ENCODE results near the gene ZRSR2.

ZRSR2 gene

DNA sequence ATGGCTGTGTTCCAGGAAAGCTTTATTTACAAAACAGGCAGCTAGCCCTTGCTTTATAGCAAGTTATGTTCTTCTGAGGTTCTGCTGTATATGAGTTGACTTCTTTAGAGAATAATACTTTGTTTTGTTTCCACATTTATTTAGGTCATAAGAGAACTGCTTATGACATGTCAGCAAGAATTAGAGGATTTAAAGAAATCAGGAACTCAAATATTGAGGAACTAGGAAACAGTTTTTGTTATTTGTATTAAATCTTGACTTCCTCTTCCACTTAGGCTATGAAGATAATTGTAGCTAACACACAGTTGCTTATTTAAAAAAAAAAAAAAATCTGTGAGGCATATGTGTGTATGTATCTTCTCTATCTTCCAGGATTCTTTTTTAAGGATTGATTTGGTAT, 14.3 kb downstream of the ZRSR2 start:
- TF ChIP-seq, protein P1, sequence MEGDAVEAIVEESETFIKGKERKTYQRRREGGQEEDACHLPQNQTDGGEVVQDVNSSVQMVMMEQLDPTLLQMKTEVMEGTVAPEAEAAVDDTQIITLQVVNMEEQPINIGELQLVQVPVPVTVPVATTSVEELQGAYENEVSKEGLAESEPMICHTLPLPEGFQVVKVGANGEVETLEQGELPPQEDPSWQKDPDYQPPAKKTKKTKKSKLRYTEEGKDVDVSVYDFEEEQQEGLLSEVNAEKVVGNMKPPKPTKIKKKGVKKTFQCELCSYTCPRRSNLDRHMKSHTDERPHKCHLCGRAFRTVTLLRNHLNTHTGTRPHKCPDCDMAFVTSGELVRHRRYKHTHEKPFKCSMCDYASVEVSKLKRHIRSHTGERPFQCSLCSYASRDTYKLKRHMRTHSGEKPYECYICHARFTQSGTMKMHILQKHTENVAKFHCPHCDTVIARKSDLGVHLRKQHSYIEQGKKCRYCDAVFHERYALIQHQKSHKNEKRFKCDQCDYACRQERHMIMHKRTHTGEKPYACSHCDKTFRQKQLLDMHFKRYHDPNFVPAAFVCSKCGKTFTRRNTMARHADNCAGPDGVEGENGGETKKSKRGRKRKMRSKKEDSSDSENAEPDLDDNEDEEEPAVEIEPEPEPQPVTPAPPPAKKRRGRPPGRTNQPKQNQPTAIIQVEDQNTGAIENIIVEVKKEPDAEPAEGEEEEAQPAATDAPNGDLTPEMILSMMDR (IDR thresholded peaks at IDR 0.05): no peak
- H3K4me3 ChIP-seq: no peak overlapping the region
- no peak overlapping the region for H3K27ac ChIP-seq
- DNase-seq (ENCODE audit: low spot score): no peak

DNA sequence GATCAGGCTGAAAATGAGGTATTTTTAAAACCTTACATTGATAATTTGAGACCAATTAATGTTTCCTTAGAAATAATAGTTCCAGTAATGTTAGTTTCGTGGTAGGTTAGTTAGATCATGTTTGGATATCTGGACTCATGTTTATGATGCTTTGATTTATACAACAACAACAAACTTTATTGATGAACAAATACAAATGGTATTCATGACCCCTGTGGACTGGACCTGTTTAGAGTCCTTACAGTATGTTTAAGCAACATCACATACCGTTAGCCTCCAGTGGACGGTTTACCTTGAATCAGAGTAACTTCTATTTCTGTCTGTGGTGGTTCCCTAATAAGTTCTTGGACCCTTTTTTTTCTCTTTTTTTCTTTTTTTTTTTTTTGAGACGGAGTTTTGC, 18.0 kb downstream of the ZRSR2 start:
- Histone ChIP-seq H3K27ac (no peak overlapping the region), H3K4me3 (no peak overlapping the region)
- no peak for DNase-seq (ENCODE audit: low spot score)
- TF ChIP-seq, protein P1 (IDR thresholded peaks at IDR 0.05): no peak

DNA sequence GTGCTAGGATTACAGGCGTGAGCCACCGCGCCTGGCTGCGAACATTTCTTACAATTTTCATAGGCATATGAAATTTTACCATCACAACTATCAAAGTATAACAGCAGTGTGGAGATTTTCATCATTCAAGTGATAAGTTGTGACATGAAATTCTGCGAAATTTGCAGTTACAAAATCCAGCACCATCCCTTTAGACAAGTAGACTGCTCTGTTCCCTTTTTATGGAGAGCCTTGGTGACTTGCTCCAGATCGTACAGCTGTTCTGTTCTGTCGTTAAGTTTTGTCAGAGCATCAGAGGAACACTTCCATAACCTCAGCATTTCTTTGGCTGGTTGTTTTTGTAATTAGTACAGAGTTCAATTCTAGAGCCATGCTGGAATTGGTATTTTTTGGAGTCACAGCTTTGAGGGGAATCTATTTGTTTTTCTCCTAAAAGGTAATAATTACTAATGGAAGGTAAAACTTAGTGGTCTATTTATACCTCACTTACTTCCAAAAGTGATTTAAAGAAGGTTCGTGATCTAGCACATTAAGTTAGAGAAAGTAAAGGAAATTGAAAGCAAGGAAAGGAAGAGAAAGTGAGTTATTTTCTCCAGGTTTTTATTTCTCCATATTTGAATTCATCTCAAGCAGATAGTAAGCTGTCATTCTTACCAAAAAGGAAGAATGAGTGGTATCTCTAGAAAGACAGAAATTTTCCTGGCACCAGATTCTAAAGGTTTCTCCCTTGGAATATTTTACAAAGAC, 22.1 kb downstream of the ZRSR2 start:
- DNase-seq (ENCODE audit: low spot score): no peak
- no peak overlapping the region for H3K27ac ChIP-seq
- TF ChIP-seq, protein P1 (IDR thresholded peaks at IDR 0.05): no peak
- H3K4me3 ChIP-seq: no peak overlapping the region

DNA sequence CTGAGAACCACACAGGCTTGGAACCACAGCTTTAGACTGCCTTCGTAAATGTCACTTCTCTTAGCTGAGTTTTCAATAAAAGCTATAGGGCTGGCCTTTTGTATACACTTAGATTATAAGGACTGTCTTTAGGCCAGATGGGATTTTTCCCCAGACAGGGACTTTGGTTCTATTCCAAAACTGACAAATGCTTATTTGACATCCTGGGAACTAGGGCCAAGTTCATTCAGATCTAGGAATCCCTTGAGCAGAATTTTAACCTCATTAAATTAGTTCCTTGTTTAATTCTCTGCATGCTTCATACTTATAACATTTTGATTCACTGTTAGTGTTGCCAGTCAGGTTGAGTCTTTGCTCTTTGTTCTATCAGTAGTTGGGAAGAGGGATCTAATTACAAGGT, 23.1 kb downstream of the ZRSR2 start:
- Histone ChIP-seq H3K4me3 (no peak overlapping the region), H3K27ac (no peak overlapping the region)
- TF ChIP-seq, protein P1 (IDR thresholded peaks at IDR 0.05): no peak
- no peak for DNase-seq (ENCODE audit: low spot score)

- Histone ChIP-seq H3K27ac (no peak overlapping the region), H3K4me3 (no peak overlapping the region)
- no peak for DNase-seq (ENCODE audit: low spot score)
- TF ChIP-seq, protein P1 (IDR thresholded peaks at IDR 0.05): no peak
Measured at GRCh38 chrX:15814771-15815365, 24.6 kb downstream of the ZRSR2 start.

GRCh38 chrX:15815779-15816437, 25.6 kb downstream of the ZRSR2 start:
- DNase-seq (ENCODE audit: low spot score): no peak
- Histone ChIP-seq H3K4me3 (no peak overlapping the region), H3K27ac (no peak overlapping the region)
- TF ChIP-seq, protein P1 (IDR thresholded peaks at IDR 0.05): no peak

All from coronary artery (tissue), 2 donors.